Transverse colon (tissue), 4 donors: ENCODE data around the gene MCAM. TPM values are rescaled to one million over a fixed set of nuclear protein-coding genes. Genes with fewer than 3 reads are reported as not detected.

Source experiments
- DNase-seq: peaks from one replicate; pipeline ENCODE4 v3.0.0-alpha.2; 2019
- H3K27ac ChIP-seq, 4 donors: fragments of 200-600 bp; sonication (generic); 2 replicates each; pipeline ENCODE4 v1.5.1; 2016 to 2018; ENCODE audit warnings: inconsistent platforms in 4 of 4
- H3K27me3 ChIP-seq: fragments of 200-600 bp; sonication (generic); 2 replicates; pipeline ENCODE4 v1.5.1; 2017; ENCODE audit warnings: inconsistent platforms
- H3K36me3 ChIP-seq, 4 donors: fragments of 200-600 bp; sonication (generic); 2 replicates each; pipeline ENCODE4 v1.5.1; 2017 to 2019; ENCODE audit warnings: inconsistent platforms in 4 of 4
- H3K4me1 ChIP-seq, 4 donors: fragments of 200-600 bp; sonication (generic); 2 replicates each; pipeline ENCODE4 v1.5.1; 2017 to 2020; ENCODE audit warnings: inconsistent platforms in 4 of 4
- H3K4me3 ChIP-seq, 4 donors: fragments of 200-600 bp; sonication (generic); 1 replicate in 1 of 4; 2 replicates in 3 of 4; pipeline versions ENCODE4 v1.5.1 to v1.6.1; 2017 to 2019; ENCODE audit warnings: inconsistent platforms in 4 of 4
- H3K9me3 ChIP-seq, 2 donors: fragments of 200-600 bp; sonication (generic); 2 replicates each; pipeline ENCODE4 v1.5.1; 2017 to 2019; ENCODE audit warnings: inconsistent platforms in 2 of 2
- EP300 ChIP-seq: sonication (generic); formaldehyde crosslinking; IDR thresholded peaks from one replicate; pipeline ENCODE4 v1.6.1; 2017; ENCODE audit warnings: antibody characterized with exemption, low read depth
- POLR2A ChIP-seq: fragments of 450-650 bp; IDR thresholded peaks from one replicate; pipeline ENCODE4 v1.6.1; 2016; ENCODE audit warnings: antibody characterized with exemption, mild to moderate bottlenecking, moderate library complexity
- POLR2AphosphoS5 ChIP-seq, 3 donors: sonication (generic); formaldehyde crosslinking; IDR thresholded peaks; one replicate each; pipeline ENCODE4 v1.6.1; 2016; ENCODE audit warnings: antibody characterized with exemption in 3 of 3
- WGBS, 2 donors: methylation state at CpG; one replicate each; pipeline ENCODE4 v1.1.5; 2018; ENCODE audit warnings: low coverage in 1 of 2; 5-methylcytosine and 5-hydroxymethylcytosine counted together
- in situ Hi-C, 4 donors: fragments of 200-750 bp; cut with MboI; loops; one replicate each; pipeline versions ENCODE4 v1.15.0 to v1.15.1; 2017; ENCODE audit warnings: low sequenced_read_pairs in 3 of 4, low pct_ligation_motif_present in 1 of 4, low pct_unique_long_range_greater_than_20kb in 1 of 4
- intact Hi-C: fragments of 100-400 bp; cut with DNase I; formaldehyde crosslinking; loops from one replicate; pipeline ENCODE4 v1.15.1; 2023; ENCODE audit warnings: low total_unique reads
- total RNA-seq, 4 donors: library from RNA; depleted of rRNA; stranded (reverse); fragments of >200 nt; gene quantifications; one replicate each; pipeline ENCODE4 v1.1.0, GENCODE V29; 2016
- TF ChIP-seq, protein P1 (sequence below), 5 experiments: fragments of 200-600 bp in 3 of 5; fragments of 450-650 bp in 2 of 5; sonication (generic) in 3 of 5; IDR thresholded peaks; 1 replicate in 2 of 5; 2 replicates in 3 of 5; pipeline ENCODE4 v1.5.1; 2016 to 2017; ENCODE audit warnings: antibody characterized with exemption in 5 of 5, inconsistent platforms in 3 of 5, mild to moderate bottlenecking in 2 of 5, moderate library complexity in 1 of 5

MCAM gene
- total RNA-seq, 4 donors from 2014 or later, result 87.4 to 466 (median 150) TPM

DNA sequence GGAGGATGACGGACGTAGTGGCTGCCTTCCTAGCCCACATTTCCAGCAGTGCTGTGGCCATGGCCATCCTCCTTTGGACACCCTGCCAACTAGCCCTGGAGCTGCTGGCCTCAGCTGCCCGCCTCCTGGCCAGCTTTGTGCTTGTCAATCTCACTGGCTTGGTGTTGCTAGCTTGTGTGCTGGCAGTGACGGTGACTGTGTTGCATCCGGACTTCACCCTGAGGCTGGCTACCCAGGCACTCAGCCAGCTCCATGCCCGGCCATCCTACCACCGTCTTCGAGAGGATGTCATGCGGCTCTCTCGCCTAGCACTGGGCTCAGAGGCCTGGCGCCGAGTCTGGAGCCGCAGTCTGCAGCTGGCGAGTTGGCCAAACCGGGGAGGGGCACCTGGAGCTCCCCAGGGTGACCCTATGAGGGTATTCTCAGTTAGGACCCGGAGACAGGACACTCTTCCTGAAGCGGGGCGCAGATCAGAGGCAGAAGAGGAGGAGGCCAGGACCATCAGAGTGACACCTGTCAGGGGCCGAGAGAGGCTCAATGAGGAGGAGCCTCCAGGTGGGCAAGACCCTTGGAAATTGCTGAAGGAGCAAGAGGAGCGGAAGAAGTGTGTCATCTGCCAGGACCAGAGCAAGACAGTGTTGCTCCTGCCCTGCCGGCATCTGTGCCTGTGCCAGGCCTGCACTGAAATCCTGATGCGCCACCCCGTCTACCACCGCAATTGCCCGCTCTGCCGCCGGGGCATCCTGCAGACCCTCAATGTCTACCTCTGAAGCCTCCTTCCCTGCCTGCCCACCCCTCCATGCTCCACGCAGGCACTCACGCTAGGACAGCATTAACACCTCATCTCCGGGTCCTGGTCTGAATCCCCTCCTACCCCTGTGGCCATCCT lies 19.0 kb upstream of the MCAM start:
- no peak for DNase-seq
- 87% methylated on average over 28 of the region's 30 CpGs; no CpG with 5 or more reads in 1 of the 2 donors for WGBS, 2 donors
- Histone ChIP-seq H3K27me3 (peaks cover 18% of the 10 kb centered on the region), H3K4me1 (peaks cover 16 to 61% (median 43%) of the 10 kb centered on the region in 4 donors), H3K4me3 (no peak overlapping the region), H3K27ac (no peak overlapping the region), H3K36me3 (no peaks in the 10 kb centered on the region), H3K9me3 (no peaks in the 10 kb centered on the region)
- intact Hi-C loops (no loop called here), in situ Hi-C loops (no loop called here)
- TF ChIP-seq EP300 (no peak), POLR2A (no peak), POLR2AphosphoS5 (IDR thresholded peaks at IDR 0.05) (no peak)
- TF ChIP-seq, protein P1, sequence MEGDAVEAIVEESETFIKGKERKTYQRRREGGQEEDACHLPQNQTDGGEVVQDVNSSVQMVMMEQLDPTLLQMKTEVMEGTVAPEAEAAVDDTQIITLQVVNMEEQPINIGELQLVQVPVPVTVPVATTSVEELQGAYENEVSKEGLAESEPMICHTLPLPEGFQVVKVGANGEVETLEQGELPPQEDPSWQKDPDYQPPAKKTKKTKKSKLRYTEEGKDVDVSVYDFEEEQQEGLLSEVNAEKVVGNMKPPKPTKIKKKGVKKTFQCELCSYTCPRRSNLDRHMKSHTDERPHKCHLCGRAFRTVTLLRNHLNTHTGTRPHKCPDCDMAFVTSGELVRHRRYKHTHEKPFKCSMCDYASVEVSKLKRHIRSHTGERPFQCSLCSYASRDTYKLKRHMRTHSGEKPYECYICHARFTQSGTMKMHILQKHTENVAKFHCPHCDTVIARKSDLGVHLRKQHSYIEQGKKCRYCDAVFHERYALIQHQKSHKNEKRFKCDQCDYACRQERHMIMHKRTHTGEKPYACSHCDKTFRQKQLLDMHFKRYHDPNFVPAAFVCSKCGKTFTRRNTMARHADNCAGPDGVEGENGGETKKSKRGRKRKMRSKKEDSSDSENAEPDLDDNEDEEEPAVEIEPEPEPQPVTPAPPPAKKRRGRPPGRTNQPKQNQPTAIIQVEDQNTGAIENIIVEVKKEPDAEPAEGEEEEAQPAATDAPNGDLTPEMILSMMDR (IDR thresholded peaks at IDR 0.05), result no peak

DNA sequence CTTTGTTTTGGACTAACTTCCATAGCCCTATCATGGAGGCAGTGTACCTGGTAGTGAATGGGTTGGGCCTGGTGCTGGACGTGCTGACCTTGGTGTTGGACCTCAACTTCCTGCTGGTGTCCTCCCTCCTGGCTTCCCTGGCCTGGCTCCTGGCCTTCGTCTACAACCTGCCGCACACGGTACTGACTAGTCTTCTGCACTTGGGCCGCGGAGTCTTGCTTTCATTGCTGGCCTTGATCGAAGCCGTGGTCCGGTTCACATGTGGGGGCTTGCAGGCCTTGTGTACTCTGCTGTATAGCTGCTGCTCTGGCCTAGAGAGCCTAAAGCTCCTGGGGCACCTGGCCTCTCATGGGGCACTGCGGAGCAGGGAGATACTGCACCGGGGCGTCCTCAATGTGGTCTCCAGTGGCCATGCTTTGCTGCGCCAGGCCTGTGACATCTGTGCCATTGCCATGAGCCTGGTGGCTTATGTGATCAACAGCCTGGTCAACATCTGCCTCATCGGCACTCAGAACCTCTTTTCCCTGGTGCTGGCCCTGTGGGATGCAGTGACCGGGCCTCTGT lies 18.2 kb upstream of the MCAM start:
- WGBS, 2 donors, result 65 to 78% methylated on average over 5 to 15 of the region's 15 CpGs
- H3K27me3 ChIP-seq, result peaks cover 11% of the 10 kb centered on the region
- peak overlapping the region; percentile 87 to 92 (median 89) for H3K27ac ChIP-seq
- in situ Hi-C loops, result no loop called here
- H3K9me3 ChIP-seq, result no peaks in the 10 kb centered on the region
- DNase-seq, result no peak
- no peaks in the 10 kb centered on the region for H3K36me3 ChIP-seq
- peak overlapping the region; percentile 76 to 98 (median 94) for H3K4me3 ChIP-seq
- intact Hi-C loops, result no loop called here
- H3K4me1 ChIP-seq, result peaks cover 15 to 54% (median 38%) of the 10 kb centered on the region in 4 donors
- TF ChIP-seq POLR2AphosphoS5 (IDR thresholded peaks at IDR 0.05) (no peak), POLR2A (no peak), EP300 (no peak)
- TF ChIP-seq, protein P1 (IDR thresholded peaks at IDR 0.05), result no peak

DNA sequence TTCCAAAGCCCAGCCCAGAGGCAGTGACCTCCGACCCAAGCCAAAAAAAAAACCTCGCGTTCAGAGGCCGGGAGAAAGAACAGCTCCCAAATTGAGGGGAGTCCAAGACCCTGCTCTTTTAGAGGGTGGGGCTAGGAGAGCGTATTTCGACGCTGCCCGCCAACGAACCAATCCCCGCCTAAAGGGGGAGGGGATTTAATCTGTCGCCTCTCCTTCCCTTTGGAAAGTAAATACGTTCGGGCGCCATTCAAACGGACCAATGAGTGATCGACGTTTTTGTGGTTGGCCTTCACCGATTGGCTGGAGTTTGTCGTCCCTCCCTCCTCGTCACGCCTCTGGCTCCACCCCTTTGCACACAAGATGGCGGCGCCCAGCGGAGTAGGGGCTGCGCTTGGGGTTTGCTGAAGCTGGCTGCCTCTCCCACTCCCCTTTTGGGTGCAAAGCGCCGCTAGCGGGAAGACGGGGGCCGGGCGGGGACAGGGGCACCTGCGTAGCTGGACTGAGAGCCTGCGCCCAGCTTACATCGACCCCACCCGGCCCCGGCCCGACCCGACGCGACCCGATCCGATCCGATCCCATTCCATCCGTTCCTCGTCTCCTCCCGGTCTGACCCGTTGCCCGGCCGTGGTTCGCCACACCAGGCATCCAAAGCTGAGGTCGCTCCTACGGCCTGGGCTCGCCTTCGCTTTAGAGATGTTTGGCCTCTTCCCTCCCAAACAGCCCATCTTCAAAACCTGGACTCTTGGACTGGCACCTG lies 17.4 kb upstream of the MCAM start, which contains the start of gene RNF26:
RNF26 (plus strand) TSS at position 354 of the 757 bp plus-strand sequence. CDS start 596 bp downstream, outside the sequence.
- in situ Hi-C loops, result no loop called here
- H3K4me1 ChIP-seq, result peaks cover 10 to 46% (median 30%) of the 10 kb centered on the region in 4 donors
- DNase-seq, result peak; percentile 97

More for the DNA sequence above, 17.4 kb upstream of the MCAM start, which contains the start of gene RNF26:
- WGBS, 2 donors, result 0% methylated on average over 5 to 53 of the region's 54 CpGs
- H3K4me3 ChIP-seq, result peak within 1 kb of the TSS; percentile 76 to 98 (median 94)
- H3K27ac ChIP-seq, result peak within 1 kb of the TSS; percentile 87 to 92 (median 89)
- H3K27me3 ChIP-seq, result peaks cover 2% of the 10 kb centered on the region
- H3K36me3 ChIP-seq, result no peaks in the 10 kb centered on the region
- intact Hi-C loops, result no loop called here
- H3K9me3 ChIP-seq, result no peaks in the 10 kb centered on the region
- TF ChIP-seq, protein P1 (IDR thresholded peaks at IDR 0.05), result no peak
- TF ChIP-seq EP300 (no peak), POLR2A (peak; percentile 72), POLR2AphosphoS5 (IDR thresholded peaks at IDR 0.05) (peak; percentile 72 to 88 (median 81))
